Measurements from ENCODE around the gene RIPK4. TPM values are rescaled to one million over a fixed set of nuclear protein-coding genes. Genes with fewer than 3 reads are reported as not detected.

RIPK4 gene
- total and polyA plus RNA-seq, 3 experiments from 2014 or later: 0.18 TPM; not detected in 2

- Mint-ChIP-seq H3K9me3 (no peaks in the 10 kb centered on the region), H3K4me1 (no peaks in the 10 kb centered on the region), H3K27ac (peak overlapping the region in 1 of 8 donors; percentile 56), H3K36me3 (no peaks in the 10 kb centered on the region), H3K4me3 (no peak overlapping the region), H3K27me3 (peaks cover 0 to 3% of the 10 kb centered on the region in 2 donors)
- POLR2A ChIA-PET: no interaction called here
- Histone ChIP-seq H3K27me3 (ENCODE audit: insufficient read depth, low read length, poor library complexity, severe bottlenecking) (no peaks in the 10 kb centered on the region), H3K9me3 (ENCODE audit: low read length) (no peaks in the 10 kb centered on the region), H3K27ac (ENCODE audit: low read depth, low read length) (no peak overlapping the region), H3K4me1 (ENCODE audit: insufficient read depth, low read length) (no peaks in the 10 kb centered on the region), H3K4me3 (ENCODE audit: low read length) (no peak overlapping the region), H3K36me3 (ENCODE audit: insufficient read depth, low read length) (no peaks in the 10 kb centered on the region)
- DNase-seq: no peak
- CTCF ChIA-PET: no interaction called here
Measured at GRCh38 chr21:41753006-41753898, 13.6 kb downstream of the RIPK4 start.

GRCh38 chr21:41752231-41752681 is 14.6 kb downstream of the RIPK4 start:
- POLR2A ChIA-PET: no interaction called here

GRCh38 chr21:41751611-41752011 is 15.2 kb downstream of the RIPK4 start:
- Mint-ChIP-seq H3K27ac (no peak overlapping the region), H3K4me3 (no peak overlapping the region), H3K4me1 (no peaks in the 10 kb centered on the region), H3K9me3 (no peaks in the 10 kb centered on the region), H3K36me3 (no peaks in the 10 kb centered on the region), H3K27me3 (peaks cover 3% of the 10 kb centered on the region in 2 donors)
- Histone ChIP-seq H3K27ac (ENCODE audit: low read depth, low read length) (no peak overlapping the region), H3K4me1 (ENCODE audit: insufficient read depth, low read length) (no peaks in the 10 kb centered on the region), H3K4me3 (ENCODE audit: low read length) (no peak overlapping the region), H3K9me3 (ENCODE audit: low read length) (no peaks in the 10 kb centered on the region), H3K36me3 (ENCODE audit: insufficient read depth, low read length) (no peaks in the 10 kb centered on the region), H3K27me3 (ENCODE audit: insufficient read depth, low read length, poor library complexity, severe bottlenecking) (no peaks in the 10 kb centered on the region)
- no peak for DNase-seq
- ChIA-PET CTCF (interaction anchor here (0.6 kb wide), 1 partner anchor 10 kb away, joined by 3 read pairs; no protein-coding TSS in a partner anchor), POLR2A (no interaction called here)

More at GRCh38 chr21:41752231-41752681, 14.6 kb downstream of the RIPK4 start:
- Histone ChIP-seq H3K4me1 (ENCODE audit: insufficient read depth, low read length) (no peaks in the 10 kb centered on the region), H3K9me3 (ENCODE audit: low read length) (no peaks in the 10 kb centered on the region), H3K36me3 (ENCODE audit: insufficient read depth, low read length) (no peaks in the 10 kb centered on the region), H3K4me3 (ENCODE audit: low read length) (no peak overlapping the region), H3K27ac (ENCODE audit: low read depth, low read length) (no peak overlapping the region), H3K27me3 (ENCODE audit: insufficient read depth, low read length, poor library complexity, severe bottlenecking) (no peaks in the 10 kb centered on the region)
- Mint-ChIP-seq H3K27me3 (peaks cover 0 to 3% of the 10 kb centered on the region in 2 donors), H3K9me3 (no peaks in the 10 kb centered on the region), H3K4me3 (no peak overlapping the region), H3K4me1 (no peaks in the 10 kb centered on the region), H3K27ac (no peak overlapping the region), H3K36me3 (no peaks in the 10 kb centered on the region)
- CTCF ChIA-PET: no interaction called here
- DNase-seq: no peak

- Histone ChIP-seq H3K4me3 (ENCODE audit: low read length) (no peak overlapping the region), H3K36me3 (ENCODE audit: insufficient read depth, low read length) (no peaks in the 10 kb centered on the region), H3K27ac (ENCODE audit: low read depth, low read length) (no peak overlapping the region), H3K27me3 (ENCODE audit: insufficient read depth, low read length, poor library complexity, severe bottlenecking) (no peaks in the 10 kb centered on the region), H3K4me1 (ENCODE audit: insufficient read depth, low read length) (no peaks in the 10 kb centered on the region), H3K9me3 (ENCODE audit: low read length) (no peaks in the 10 kb centered on the region)
- peaks cover 0 to 3% of the 10 kb centered on the region in 2 donors for H3K27me3 Mint-ChIP-seq
- H3K4me1 Mint-ChIP-seq: no peaks in the 10 kb centered on the region
- ChIA-PET CTCF (no interaction called here), POLR2A (no interaction called here)
- no peaks in the 10 kb centered on the region for H3K9me3 Mint-ChIP-seq
- no peaks in the 10 kb centered on the region for H3K36me3 Mint-ChIP-seq
- H3K27ac Mint-ChIP-seq: no peak overlapping the region
- no peak for DNase-seq
- H3K4me3 Mint-ChIP-seq: no peak overlapping the region
Measured at GRCh38 chr21:41750532-41751151, 16.2 kb downstream of the RIPK4 start.

GRCh38 chr21:41750051-41750450 is 16.8 kb downstream of the RIPK4 start:
- Histone ChIP-seq H3K36me3 (ENCODE audit: insufficient read depth, low read length) (no peaks in the 10 kb centered on the region), H3K27me3 (ENCODE audit: insufficient read depth, low read length, poor library complexity, severe bottlenecking) (no peaks in the 10 kb centered on the region), H3K4me3 (ENCODE audit: low read length) (no peak overlapping the region), H3K27ac (ENCODE audit: low read depth, low read length) (no peak overlapping the region), H3K4me1 (ENCODE audit: insufficient read depth, low read length) (no peaks in the 10 kb centered on the region), H3K9me3 (ENCODE audit: low read length) (no peaks in the 10 kb centered on the region)
- CTCF ChIA-PET: no interaction called here
- no peak overlapping the region for H3K4me3 Mint-ChIP-seq
- no peaks in the 10 kb centered on the region for H3K9me3 Mint-ChIP-seq
- no peak for DNase-seq
- no peak overlapping the region for H3K27ac Mint-ChIP-seq
- POLR2A ChIA-PET: no interaction called here
- no peaks in the 10 kb centered on the region for H3K4me1 Mint-ChIP-seq
- H3K36me3 Mint-ChIP-seq: no peaks in the 10 kb centered on the region
- H3K27me3 Mint-ChIP-seq: peaks cover 0 to 3% of the 10 kb centered on the region in 2 donors

GRCh38 chr21:41749286-41749685 is 17.6 kb downstream of the RIPK4 start:
- H3K27me3 Mint-ChIP-seq: peaks cover 0 to 3% of the 10 kb centered on the region in 2 donors
- no peak for DNase-seq
- ChIA-PET CTCF (no interaction called here), POLR2A (no interaction called here)
- H3K4me1 Mint-ChIP-seq: no peaks in the 10 kb centered on the region
- no peaks in the 10 kb centered on the region for H3K9me3 ChIP-seq (ENCODE audit: low read length)
- H3K9me3 Mint-ChIP-seq: no peaks in the 10 kb centered on the region
- H3K27ac Mint-ChIP-seq: no peak overlapping the region
- H3K27ac ChIP-seq (ENCODE audit: low read depth, low read length): no peak overlapping the region
- no peaks in the 10 kb centered on the region for H3K36me3 ChIP-seq (ENCODE audit: insufficient read depth, low read length)
- no peak overlapping the region for H3K4me3 ChIP-seq (ENCODE audit: low read length)
- no peaks in the 10 kb centered on the region for H3K36me3 Mint-ChIP-seq
- H3K4me1 ChIP-seq (ENCODE audit: insufficient read depth, low read length): no peaks in the 10 kb centered on the region
- H3K4me3 Mint-ChIP-seq: no peak overlapping the region
- no peaks in the 10 kb centered on the region for H3K27me3 ChIP-seq (ENCODE audit: insufficient read depth, low read length, poor library complexity, severe bottlenecking)

GRCh38 chr21:41747943-41748738 is 18.7 kb downstream of the RIPK4 start:
- Mint-ChIP-seq H3K4me1 (no peaks in the 10 kb centered on the region), H3K9me3 (no peaks in the 10 kb centered on the region), H3K27me3 (peaks cover 0 to 3% of the 10 kb centered on the region in 2 donors), H3K4me3 (no peak overlapping the region), H3K27ac (no peak overlapping the region), H3K36me3 (no peaks in the 10 kb centered on the region)
- H3K27me3 ChIP-seq (ENCODE audit: insufficient read depth, low read length, poor library complexity, severe bottlenecking): no peaks in the 10 kb centered on the region
- H3K36me3 ChIP-seq (ENCODE audit: insufficient read depth, low read length): no peaks in the 10 kb centered on the region
- no peak for DNase-seq
- H3K9me3 ChIP-seq (ENCODE audit: low read length): no peaks in the 10 kb centered on the region
- no peak overlapping the region for H3K4me3 ChIP-seq (ENCODE audit: low read length)
- CTCF ChIA-PET: no interaction called here
- no peaks in the 10 kb centered on the region for H3K4me1 ChIP-seq (ENCODE audit: insufficient read depth, low read length)
- no peak overlapping the region for H3K27ac ChIP-seq (ENCODE audit: low read depth, low read length)
- POLR2A ChIA-PET: no interaction called here

- no peaks in the 10 kb centered on the region for H3K4me1 Mint-ChIP-seq
- ChIA-PET CTCF (no interaction called here), POLR2A (no interaction called here)
- H3K9me3 Mint-ChIP-seq: no peaks in the 10 kb centered on the region
- Histone ChIP-seq H3K36me3 (ENCODE audit: insufficient read depth, low read length) (no peaks in the 10 kb centered on the region), H3K9me3 (ENCODE audit: low read length) (no peaks in the 10 kb centered on the region), H3K4me1 (ENCODE audit: insufficient read depth, low read length) (no peaks in the 10 kb centered on the region), H3K4me3 (ENCODE audit: low read length) (no peak overlapping the region), H3K27ac (ENCODE audit: low read depth, low read length) (no peak overlapping the region), H3K27me3 (ENCODE audit: insufficient read depth, low read length, poor library complexity, severe bottlenecking) (no peaks in the 10 kb centered on the region)
- peaks cover 0 to 7% of the 10 kb centered on the region in 2 donors for H3K27me3 Mint-ChIP-seq
- H3K4me3 Mint-ChIP-seq: no peak overlapping the region
- no peaks in the 10 kb centered on the region for H3K36me3 Mint-ChIP-seq
- no peak for DNase-seq
- H3K27ac Mint-ChIP-seq: peak overlapping the region in 1 of 8 donors; percentile 71
Measured at GRCh38 chr21:41746744-41747006, 20.2 kb downstream of the RIPK4 start.

All from CD8-positive, alpha-beta memory T cell (primary cell).